GM12865 (cell line): Measurements from ENCODE around the gene CCT4.
A peak's percentile ranks its signal among the peaks of the same experiment; 100 is the strongest.
"Not testable (repeated sequence)": the region's sequence is repeated elsewhere in the genome, so short reads cannot be mapped to it uniquely, and the experiment has no call there.

Experiments used
- DNase-seq: peaks from one replicate; pipeline ENCODE4 v3.0.0; 2010; ENCODE audit warnings: low read depth
- H3K4me3 ChIP-seq: 2 replicates; pipeline ENCODE4 v1.5.1; 2011; ENCODE audit warnings: mild to moderate bottlenecking, low read depth, low read length, control low read depth
- CTCF ChIP-seq: IDR thresholded peaks from 2 replicates; pipeline ENCODE4 v1.5.1; 2011; ENCODE audit warnings: low read length, control low read depth, low read depth, inconsistent platforms; ENCODE audit not compliant: insufficient read depth; ENCODE audit errors: missing control alignments

The CCT4 gene

DNA sequence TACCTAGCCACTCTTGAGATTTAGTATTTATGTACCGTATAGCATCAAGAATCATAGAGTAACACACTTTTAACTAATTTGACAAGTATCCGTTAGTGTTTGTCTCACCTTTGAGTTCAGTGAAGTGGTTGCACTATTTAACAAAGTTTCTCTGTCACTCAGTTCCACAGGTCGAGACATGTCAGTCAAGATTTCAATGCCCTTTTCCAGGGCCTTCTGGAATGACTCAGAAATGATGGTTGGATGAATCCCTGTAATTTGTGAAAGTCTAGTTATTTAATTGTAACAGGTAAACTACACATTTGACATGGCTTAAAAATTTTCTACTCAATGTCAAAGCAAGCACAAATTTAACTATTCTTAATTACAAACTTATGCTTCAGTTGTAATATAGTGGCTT is 9.7 kb downstream of the CCT4 start:
- TF ChIP-seq CTCF: no peak
- no peak for DNase-seq

GRCh38 chr2:61877571-61878245 is 10.7 kb downstream of the CCT4 start:
- TF ChIP-seq CTCF: no peak
- no peak for DNase-seq
- no peak overlapping the region for H3K4me3 ChIP-seq

More for the DNA sequence above, 9.7 kb downstream of the CCT4 start:
- no peak overlapping the region for H3K4me3 ChIP-seq

GRCh38 chr2:61876400-61876799 is 12.1 kb downstream of the CCT4 start:
- TF ChIP-seq CTCF: no peak
- H3K4me3 ChIP-seq: no peak overlapping the region
- DNase-seq: no peak

- not testable (repeated sequence) for H3K4me3 ChIP-seq, DNase-seq
Measured at GRCh38 chr2:61866482-61867089, 21.9 kb downstream of the CCT4 start.

DNA sequence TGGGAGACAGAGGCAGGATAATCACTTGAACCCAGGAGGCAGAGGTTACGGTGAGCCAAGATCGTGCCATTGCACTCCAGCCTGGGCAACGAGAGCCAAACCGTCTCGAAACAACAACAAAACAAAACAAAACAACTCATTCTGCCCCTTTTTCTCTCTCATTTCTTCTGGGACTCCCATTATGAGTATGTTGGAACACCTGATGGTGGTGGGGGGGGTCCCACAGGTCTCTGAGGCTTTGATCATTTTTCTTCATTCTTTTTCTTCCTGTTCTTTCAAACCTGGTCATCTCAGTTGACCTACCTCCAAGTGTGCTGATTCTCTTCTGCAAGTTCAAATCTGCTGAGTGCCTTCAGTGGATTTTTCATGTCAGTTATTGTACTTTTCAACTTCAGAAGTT is 26.4 kb downstream of the CCT4 start:
- H3K4me3 ChIP-seq: no peak overlapping the region
- no peak for TF ChIP-seq CTCF
- DNase-seq: no peak

DNA sequence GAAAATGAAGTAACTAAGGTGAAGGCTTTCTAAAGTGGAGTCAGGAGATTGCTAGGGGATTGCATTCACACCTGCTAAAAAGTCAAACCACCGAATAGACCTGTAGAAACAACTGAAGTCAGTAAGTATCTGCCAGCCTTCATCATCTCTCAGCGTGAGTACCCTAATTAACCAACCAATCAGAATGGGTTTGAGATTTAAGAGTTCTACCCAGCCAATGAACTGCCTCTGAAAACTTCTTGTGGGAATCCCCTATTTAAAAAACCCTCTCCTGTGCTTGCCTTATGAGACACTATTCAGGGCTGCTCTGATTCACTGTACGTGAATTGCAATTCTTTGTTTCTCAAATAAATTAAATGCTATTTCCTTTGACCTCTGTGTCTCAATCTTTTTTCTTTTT is 31.2 kb downstream of the CCT4 start:
- no peak for TF ChIP-seq CTCF
- no peak overlapping the region for H3K4me3 ChIP-seq
- DNase-seq: peak; percentile 20

GRCh38 chr2:61855318-61855613 is 33.2 kb downstream of the CCT4 start:
- DNase-seq: no peak
- H3K4me3 ChIP-seq: peak overlapping the region; percentile 82
- no peak for TF ChIP-seq CTCF
